Sigmoid colon (tissue), 7 donors: ENCODE data around the gene PCYT2. TPM values are rescaled to one million over a fixed set of nuclear protein-coding genes. Genes with fewer than 3 reads are reported as not detected.

ENCODE experiments used
- DNase-seq: peaks from one replicate; pipeline ENCODE4 v3.0.0-alpha.2; 2019
- H3K27ac ChIP-seq, 4 donors: fragments of 200-600 bp; sonication (generic); one replicate each; pipeline ENCODE4 v1.5.1; 2016 to 2019; ENCODE audit warnings: mild to moderate bottlenecking in 1 of 4
- H3K27me3 ChIP-seq, 3 donors: fragments of 200-600 bp; sonication (generic); one replicate each; pipeline ENCODE4 v1.5.1; 2019; ENCODE audit warnings: mild to moderate bottlenecking in 1 of 3
- H3K36me3 ChIP-seq, 4 donors: fragments of 200-600 bp; sonication (generic); one replicate each; pipeline ENCODE4 v1.5.1; 2016 to 2019
- H3K4me1 ChIP-seq, 4 donors: fragments of 200-600 bp; sonication (generic); one replicate each; pipeline ENCODE4 v1.5.1; 2017 to 2019
- H3K4me3 ChIP-seq, 4 donors: fragments of 200-600 bp; sonication (generic); one replicate each; pipeline ENCODE4 v1.5.1; 2017 to 2019; ENCODE audit warnings: mild to moderate bottlenecking in 2 of 4, moderate library complexity in 1 of 4
- H3K9me3 ChIP-seq, 4 donors: fragments of 200-600 bp in 3 of 4; sonication (generic) in 3 of 4; one replicate each; pipeline versions ENCODE4 v1.5.1 to v1.6.1; 2013 to 2019
- EP300 ChIP-seq, 4 donors: sonication (generic); formaldehyde crosslinking; IDR thresholded peaks; one replicate each; pipeline ENCODE4 v1.6.1; 2017; ENCODE audit warnings: antibody characterized with exemption in 4 of 4
- POLR2A ChIP-seq, 2 donors: fragments of 450-650 bp; IDR thresholded peaks; one replicate each; pipeline ENCODE4 v1.6.1; 2016; ENCODE audit warnings: antibody characterized with exemption in 2 of 2, mild to moderate bottlenecking in 2 of 2, moderate library complexity in 2 of 2
- POLR2AphosphoS5 ChIP-seq, 4 donors: sonication (generic); formaldehyde crosslinking; IDR thresholded peaks; one replicate each; pipeline ENCODE4 v1.6.1; 2017; ENCODE audit warnings: antibody characterized with exemption in 4 of 4
- WGBS, 2 donors: extraction: QIAGEN DNeasy Blood & Tissue Kit; methylation state at CpG; one replicate each; pipeline ENCODE4 v1.1.7; 2013; 5-methylcytosine and 5-hydroxymethylcytosine counted together
- intact Hi-C: fragments of 100-400 bp; cut with DNase I; formaldehyde crosslinking; loops from one replicate; pipeline ENCODE4 v1.15.1; 2023
- polyA plus RNA-seq, 3 donors: library from polyadenylated mRNA; stranded (reverse); fragments of 200-250 nt; gene quantifications; one replicate each; pipeline ENCODE4 v1.2.3, GENCODE V29; 2013
- total RNA-seq, 4 donors: library from RNA; depleted of rRNA; stranded (reverse); fragments of >200 nt; gene quantifications; one replicate each; pipeline ENCODE4 v1.1.0, GENCODE V29; 2016
- TF ChIP-seq, protein P1 (sequence below), 4 experiments: fragments of 450-650 bp in 3 of 4; fragments of 200-600 bp in 1 of 4; IDR thresholded peaks; one replicate each; pipeline ENCODE4 v1.5.1; 2016 to 2019; ENCODE audit warnings: antibody characterized with exemption in 4 of 4, mild to moderate bottlenecking in 3 of 4, moderate library complexity in 2 of 4
- donor health status: healthy with polysubstance abuse.
- donor health status: Bipolar disorder and iron deficiency.
- donor health status: healthy.

PCYT2 gene
- total and polyA plus RNA-seq, 7 donors, result 11.4 to 86.4 (median 23.5) TPM

DNA sequence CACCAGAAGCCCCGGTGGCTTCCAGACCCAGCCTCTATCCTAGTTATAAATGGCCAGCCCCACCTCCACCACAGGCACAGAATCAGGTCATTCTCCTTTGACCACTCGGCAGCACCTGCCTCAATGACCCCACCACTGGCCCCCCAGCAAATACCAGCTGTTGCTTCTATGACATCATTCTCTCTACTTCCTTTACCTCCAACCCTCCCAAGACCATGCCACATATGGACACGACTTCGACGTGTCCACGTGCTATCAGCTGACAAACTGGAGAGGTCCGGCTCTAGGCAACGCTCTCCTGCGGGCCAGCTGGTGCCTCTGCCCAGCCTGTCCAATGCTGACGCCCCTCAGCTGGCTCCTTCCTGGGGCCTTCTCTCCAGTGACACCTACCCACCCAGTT lies 25.7 kb downstream of the PCYT2 start:
- TF ChIP-seq POLR2AphosphoS5 (IDR thresholded peaks at IDR 0.05) (no peak), EP300 (IDR thresholded peaks at IDR 0.05) (no peak), POLR2A (IDR thresholded peaks at IDR 0.05) (no peak)
- TF ChIP-seq, protein P1, sequence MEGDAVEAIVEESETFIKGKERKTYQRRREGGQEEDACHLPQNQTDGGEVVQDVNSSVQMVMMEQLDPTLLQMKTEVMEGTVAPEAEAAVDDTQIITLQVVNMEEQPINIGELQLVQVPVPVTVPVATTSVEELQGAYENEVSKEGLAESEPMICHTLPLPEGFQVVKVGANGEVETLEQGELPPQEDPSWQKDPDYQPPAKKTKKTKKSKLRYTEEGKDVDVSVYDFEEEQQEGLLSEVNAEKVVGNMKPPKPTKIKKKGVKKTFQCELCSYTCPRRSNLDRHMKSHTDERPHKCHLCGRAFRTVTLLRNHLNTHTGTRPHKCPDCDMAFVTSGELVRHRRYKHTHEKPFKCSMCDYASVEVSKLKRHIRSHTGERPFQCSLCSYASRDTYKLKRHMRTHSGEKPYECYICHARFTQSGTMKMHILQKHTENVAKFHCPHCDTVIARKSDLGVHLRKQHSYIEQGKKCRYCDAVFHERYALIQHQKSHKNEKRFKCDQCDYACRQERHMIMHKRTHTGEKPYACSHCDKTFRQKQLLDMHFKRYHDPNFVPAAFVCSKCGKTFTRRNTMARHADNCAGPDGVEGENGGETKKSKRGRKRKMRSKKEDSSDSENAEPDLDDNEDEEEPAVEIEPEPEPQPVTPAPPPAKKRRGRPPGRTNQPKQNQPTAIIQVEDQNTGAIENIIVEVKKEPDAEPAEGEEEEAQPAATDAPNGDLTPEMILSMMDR (IDR thresholded peaks at IDR 0.05), result no peak
- H3K9me3 ChIP-seq, result no peaks in the 10 kb centered on the region
- intact Hi-C loops, result no loop called here
- no peak for DNase-seq
- H3K27me3 ChIP-seq, result no peaks in the 10 kb centered on the region
- 87 to 91% methylated on average over 10 of the region's 10 CpGs for WGBS, 2 donors
- H3K27ac ChIP-seq, result no peak overlapping the region
- peaks cover 24 to 68% (median 32%) of the 10 kb centered on the region in 4 donors for H3K36me3 ChIP-seq
- peaks cover 0 to 12% (median 11%) of the 10 kb centered on the region in 4 donors for H3K4me1 ChIP-seq
- no peak overlapping the region for H3K4me3 ChIP-seq

DNA sequence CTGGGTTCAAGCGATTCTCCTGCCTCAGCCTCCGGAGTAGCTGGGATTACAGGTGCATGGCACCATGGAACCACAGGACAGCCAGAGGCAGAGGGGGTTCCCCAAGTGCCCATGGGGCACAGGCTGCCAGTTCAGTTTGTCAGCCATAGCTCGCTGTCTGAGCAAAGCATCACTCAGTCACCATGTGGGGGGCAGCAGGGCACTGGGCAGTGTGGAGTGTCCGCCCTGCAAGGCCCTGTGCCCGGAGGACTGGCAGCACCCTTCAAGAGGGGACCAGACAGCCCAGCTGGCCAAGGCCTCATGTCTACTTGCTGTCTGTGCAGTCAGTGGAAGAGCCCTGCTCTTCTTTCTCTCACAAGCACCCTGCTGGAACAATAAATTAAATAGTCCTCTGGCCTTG lies 26.2 kb downstream of the PCYT2 start:
- Histone ChIP-seq H3K4me3 (no peak overlapping the region), H3K27ac (no peak overlapping the region), H3K27me3 (no peaks in the 10 kb centered on the region), H3K36me3 (peaks cover 24 to 73% (median 32%) of the 10 kb centered on the region in 4 donors), H3K4me1 (peaks cover 0 to 7% (median 6%) of the 10 kb centered on the region in 4 donors), H3K9me3 (no peaks in the 10 kb centered on the region)
- intact Hi-C loops, result no loop called here
- DNase-seq, result no peak
- TF ChIP-seq POLR2AphosphoS5 (IDR thresholded peaks at IDR 0.05) (no peak), EP300 (IDR thresholded peaks at IDR 0.05) (no peak), POLR2A (IDR thresholded peaks at IDR 0.05) (no peak)
- TF ChIP-seq, protein P1 (IDR thresholded peaks at IDR 0.05), result no peak
- WGBS, 2 donors, result 95% methylated on average over 5 of the region's 5 CpGs

DNA sequence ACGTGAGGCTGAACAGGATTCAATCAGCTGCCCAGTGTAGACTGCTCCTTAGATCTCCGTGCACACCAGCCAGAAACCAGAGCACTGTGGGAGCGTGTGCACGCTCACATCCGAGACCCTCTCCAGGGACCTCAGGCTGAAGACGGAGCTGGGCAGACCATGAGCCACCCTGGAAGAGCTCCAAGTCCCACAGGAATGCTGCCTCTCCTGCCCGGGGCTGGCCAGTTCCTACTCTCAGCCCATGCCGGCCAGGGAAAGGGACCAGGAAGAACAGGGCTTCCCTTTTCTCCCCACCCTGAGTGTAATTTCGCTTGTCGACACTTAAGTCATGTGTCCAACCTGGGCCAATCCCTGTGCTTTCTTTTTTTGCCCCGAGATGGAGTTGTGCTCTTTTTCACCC lies 26.7 kb downstream of the PCYT2 start:
- 81 to 82% methylated on average over 11 of the region's 11 CpGs for WGBS, 2 donors
- no peaks in the 10 kb centered on the region for H3K9me3 ChIP-seq
- H3K4me1 ChIP-seq, result peaks cover 0 to 3% (median 2%) of the 10 kb centered on the region in 4 donors
- peaks cover 23 to 73% (median 32%) of the 10 kb centered on the region in 4 donors for H3K36me3 ChIP-seq
- DNase-seq, result no peak
- H3K4me3 ChIP-seq, result no peak overlapping the region
- H3K27me3 ChIP-seq, result no peaks in the 10 kb centered on the region
- intact Hi-C loops, result no loop called here
- TF ChIP-seq, protein P1 (IDR thresholded peaks at IDR 0.05), result no peak
- no peak for TF ChIP-seq POLR2A (IDR thresholded peaks at IDR 0.05)
- no peak for TF ChIP-seq POLR2AphosphoS5 (IDR thresholded peaks at IDR 0.05)
- no peak for TF ChIP-seq EP300 (IDR thresholded peaks at IDR 0.05)
- H3K27ac ChIP-seq, result no peak overlapping the region

DNA sequence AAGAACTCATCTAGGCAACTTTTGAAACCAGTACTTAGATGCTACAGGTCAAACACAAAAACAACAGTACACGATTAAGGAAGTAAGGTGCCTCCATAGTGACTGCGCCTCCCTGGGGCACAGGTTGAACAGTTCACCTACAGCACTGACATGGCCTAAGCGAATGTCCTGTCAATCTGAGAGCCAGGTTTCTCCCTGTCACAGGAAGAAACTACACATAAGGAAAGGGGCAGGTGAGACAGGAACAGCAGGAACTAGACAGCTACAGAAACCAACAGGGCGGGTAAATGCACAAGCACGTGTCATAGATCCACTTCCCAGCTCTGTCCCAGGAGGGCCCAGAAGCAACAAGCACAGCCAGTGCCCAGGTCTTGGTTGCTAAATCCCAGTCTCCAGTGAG lies 32.1 kb downstream of the PCYT2 start:
- no peak overlapping the region for H3K4me3 ChIP-seq
- no peaks in the 10 kb centered on the region for H3K27me3 ChIP-seq
- WGBS, 2 donors, result 84 to 90% methylated on average over 5 of the region's 5 CpGs
- no peak overlapping the region for H3K27ac ChIP-seq
- TF ChIP-seq POLR2AphosphoS5 (IDR thresholded peaks at IDR 0.05), result no peak
- no peaks in the 10 kb centered on the region for H3K4me1 ChIP-seq
- intact Hi-C loops, result no loop called here
- peaks cover 0 to 31% (median 6%) of the 10 kb centered on the region in 4 donors for H3K36me3 ChIP-seq
- DNase-seq, result no peak
- H3K9me3 ChIP-seq, result no peaks in the 10 kb centered on the region

DNA sequence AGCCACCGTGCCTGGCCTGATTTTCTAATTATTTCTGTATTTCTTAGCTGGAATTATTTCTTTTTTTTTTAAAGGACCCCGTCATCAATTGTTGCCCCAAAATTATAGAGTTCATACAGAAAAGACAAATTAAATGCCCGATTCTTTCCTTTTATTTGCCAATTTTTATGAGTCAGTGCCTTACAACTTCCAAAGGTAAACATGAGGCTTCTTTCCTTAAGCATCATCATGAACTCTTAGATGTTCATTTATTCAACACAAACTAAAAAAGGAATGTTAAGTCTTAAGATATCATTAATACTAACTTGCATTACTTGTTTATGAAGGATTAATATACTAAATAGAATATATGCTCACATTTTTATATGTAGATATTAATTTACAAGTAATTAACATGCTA lies 32.9 kb downstream of the PCYT2 start:
- peaks cover 0 to 24% (median 6%) of the 10 kb centered on the region in 4 donors for H3K36me3 ChIP-seq
- no peak overlapping the region for H3K27ac ChIP-seq
- TF ChIP-seq POLR2AphosphoS5 (IDR thresholded peaks at IDR 0.05) (no peak), EP300 (IDR thresholded peaks at IDR 0.05) (no peak), POLR2A (IDR thresholded peaks at IDR 0.05) (no peak)
- TF ChIP-seq, protein P1 (IDR thresholded peaks at IDR 0.05), result no peak
- no peaks in the 10 kb centered on the region for H3K4me1 ChIP-seq
- no peak overlapping the region for H3K4me3 ChIP-seq
- intact Hi-C loops, result no loop called here
- H3K9me3 ChIP-seq, result no peaks in the 10 kb centered on the region
- no peaks in the 10 kb centered on the region for H3K27me3 ChIP-seq
- 88 to 92% methylated on average over 3 of the region's 3 CpGs for WGBS, 2 donors
- no peak for DNase-seq
